ENCODE measurements around the gene SBF2. TPM values are rescaled to one million over a fixed set of nuclear protein-coding genes. Genes with fewer than 3 reads are reported as not detected.

SBF2 gene
- polyA plus RNA-seq, 3 donors: 50.0 to 53.0 (median 51.4) TPM

DNA sequence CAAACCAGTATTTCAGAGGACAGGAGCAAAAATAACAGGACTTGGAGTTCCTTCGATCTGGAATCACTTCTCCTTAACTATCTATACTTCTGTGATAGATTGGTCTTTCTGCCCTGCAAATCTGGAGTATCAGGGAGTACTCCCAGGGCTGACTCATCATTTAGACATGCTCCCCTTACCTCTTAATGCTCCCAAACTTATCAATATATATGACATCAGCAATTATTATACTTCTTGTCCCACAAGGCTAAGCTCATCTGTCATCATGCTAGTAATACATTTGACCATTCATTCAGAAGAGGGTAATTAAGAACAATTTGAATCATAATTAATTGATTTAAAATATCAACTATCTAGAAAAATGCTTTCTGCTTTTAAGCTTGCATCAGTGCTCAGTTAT is 466.3 kb downstream of the SBF2 start:
- DNase-seq (ENCODE audit: low read depth in 3 of 3, low spot score in 2 of 3): no peak

DNA sequence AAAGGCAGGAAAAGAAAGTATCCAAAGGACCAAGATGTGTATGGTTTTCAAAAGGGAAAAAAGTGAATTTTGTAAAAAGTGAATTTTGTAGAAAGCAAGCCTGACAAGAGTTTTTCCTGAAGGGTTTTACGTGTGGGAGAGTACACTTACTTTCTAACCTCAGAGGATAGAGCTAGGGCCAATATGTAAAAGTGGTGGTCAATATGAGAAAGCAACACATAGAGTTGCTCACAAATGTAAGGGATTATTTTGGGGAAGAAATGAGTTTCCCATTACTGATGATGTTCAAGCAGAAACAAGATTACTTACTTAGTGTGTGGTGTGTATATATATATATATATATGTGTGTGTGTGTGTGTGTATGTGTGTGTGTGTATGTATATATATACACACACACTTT is 467.6 kb downstream of the SBF2 start:
- DNase-seq (ENCODE audit: low read depth in 3 of 3, low spot score in 2 of 3): no peak

- no peak for DNase-seq (ENCODE audit: low read depth in 3 of 3, low spot score in 2 of 3)
Observed at GRCh38 chr11:9825895-9826294, 468.1 kb downstream of the SBF2 start.

DNA sequence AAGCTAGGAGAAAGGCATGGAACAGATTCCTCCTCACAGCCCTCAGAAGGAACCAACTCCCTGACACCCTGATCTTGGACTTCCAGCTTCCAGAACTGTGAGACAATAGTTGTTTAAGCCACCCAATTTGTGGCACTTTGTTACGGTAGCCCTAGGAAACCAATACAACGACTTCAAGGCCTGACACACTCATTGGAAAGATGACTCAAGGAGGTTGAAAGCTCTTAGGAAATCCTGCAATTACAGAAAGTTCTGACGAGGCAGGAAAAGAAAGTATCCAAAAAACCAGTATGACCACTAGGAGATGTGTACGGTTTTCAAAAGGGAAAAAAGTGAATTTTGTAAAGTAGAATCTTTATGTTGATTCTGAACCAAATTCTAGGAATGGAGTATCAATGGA is 468.7 kb downstream of the SBF2 start:
- DNase-seq (ENCODE audit: low read depth in 3 of 3, low spot score in 2 of 3): no peak

DNA sequence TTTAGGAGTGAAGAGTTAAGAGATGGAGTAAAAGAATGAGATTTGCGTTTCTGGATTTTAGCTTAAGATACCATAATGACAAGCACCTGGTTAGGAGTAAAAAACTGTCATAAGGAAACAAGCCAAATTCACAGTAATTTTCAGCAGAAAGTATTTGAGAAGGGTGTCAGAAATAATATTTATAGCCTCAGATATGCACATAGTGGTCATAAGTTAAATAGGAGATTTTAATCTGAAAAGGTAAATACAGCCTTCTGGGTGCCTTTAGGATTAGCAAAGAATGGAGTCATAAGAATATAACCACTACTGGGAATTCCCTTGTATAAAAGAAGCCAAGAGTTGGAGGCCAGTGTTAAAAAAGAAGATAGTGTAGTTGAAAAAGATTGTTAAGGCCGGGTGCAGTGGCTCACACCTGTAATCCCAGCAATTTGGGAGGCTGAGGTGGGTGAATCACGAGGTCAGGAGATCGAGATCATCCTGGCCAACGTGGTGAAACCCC is 470.1 kb downstream of the SBF2 start:
- DNase-seq (ENCODE audit: low read depth in 3 of 3, low spot score in 2 of 3): no peak

- no peak for DNase-seq (ENCODE audit: low read depth in 3 of 3, low spot score in 2 of 3)
Observed at GRCh38 chr11:9823439-9823838, 470.6 kb downstream of the SBF2 start.

- no peak for DNase-seq (ENCODE audit: low read depth in 3 of 3, low spot score in 2 of 3)
Observed at GRCh38 chr11:9821008-9821752, 472.8 kb downstream of the SBF2 start.

DNA sequence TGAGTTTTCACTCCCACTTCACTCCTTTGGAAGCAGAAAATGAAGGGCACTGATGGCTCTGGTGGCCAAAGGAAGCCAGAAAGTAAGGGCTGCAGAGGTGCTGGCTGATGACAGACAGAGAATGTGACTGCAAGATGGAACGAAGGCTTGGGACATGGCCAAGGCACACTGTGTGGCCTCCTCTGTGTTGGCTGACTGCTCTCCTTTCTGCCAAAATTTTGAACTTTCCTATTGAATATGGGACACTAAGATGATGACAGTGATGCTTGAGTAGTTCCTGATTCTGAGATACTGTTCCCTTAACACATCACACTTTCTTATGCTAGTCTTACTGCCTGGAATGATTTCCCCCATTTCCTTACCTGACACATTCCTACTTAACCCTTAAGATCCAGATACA is 473.8 kb downstream of the SBF2 start:
- no peak for DNase-seq (ENCODE audit: low read depth in 3 of 3, low spot score in 2 of 3)

GRCh38 chr11:9817191-9817590 is 476.8 kb downstream of the SBF2 start:
- DNase-seq (ENCODE audit: low read depth in 3 of 3, low spot score in 2 of 3): no peak

- no peak for DNase-seq (ENCODE audit: low read depth in 3 of 3, low spot score in 2 of 3)
Observed at GRCh38 chr11:9815486-9816136, 478.4 kb downstream of the SBF2 start.

- DNase-seq (ENCODE audit: low read depth in 3 of 3, low spot score in 2 of 3): no peak
Observed at GRCh38 chr11:9814108-9814507, 479.9 kb downstream of the SBF2 start.

DNA sequence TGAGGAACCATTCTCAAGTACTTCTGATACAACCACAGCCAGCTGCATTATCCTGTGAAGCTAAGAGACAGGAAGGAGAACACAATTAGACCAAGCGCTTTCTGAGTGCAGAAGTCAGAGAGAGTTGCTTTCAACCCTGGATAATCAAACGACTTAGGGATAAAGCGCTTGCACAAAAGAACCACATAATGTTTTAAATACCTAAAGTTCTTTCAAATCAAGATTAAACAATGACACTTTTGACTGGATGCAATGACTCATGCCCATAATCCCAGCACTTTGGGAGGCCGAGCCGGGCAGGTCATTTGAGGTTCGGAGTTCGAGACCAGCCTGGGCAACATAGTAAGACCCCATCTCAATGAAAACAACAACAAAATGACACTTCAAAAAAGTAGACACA is 485.1 kb downstream of the SBF2 start:
- DNase-seq (ENCODE audit: low read depth in 3 of 3, low spot score in 2 of 3): no peak

DNA sequence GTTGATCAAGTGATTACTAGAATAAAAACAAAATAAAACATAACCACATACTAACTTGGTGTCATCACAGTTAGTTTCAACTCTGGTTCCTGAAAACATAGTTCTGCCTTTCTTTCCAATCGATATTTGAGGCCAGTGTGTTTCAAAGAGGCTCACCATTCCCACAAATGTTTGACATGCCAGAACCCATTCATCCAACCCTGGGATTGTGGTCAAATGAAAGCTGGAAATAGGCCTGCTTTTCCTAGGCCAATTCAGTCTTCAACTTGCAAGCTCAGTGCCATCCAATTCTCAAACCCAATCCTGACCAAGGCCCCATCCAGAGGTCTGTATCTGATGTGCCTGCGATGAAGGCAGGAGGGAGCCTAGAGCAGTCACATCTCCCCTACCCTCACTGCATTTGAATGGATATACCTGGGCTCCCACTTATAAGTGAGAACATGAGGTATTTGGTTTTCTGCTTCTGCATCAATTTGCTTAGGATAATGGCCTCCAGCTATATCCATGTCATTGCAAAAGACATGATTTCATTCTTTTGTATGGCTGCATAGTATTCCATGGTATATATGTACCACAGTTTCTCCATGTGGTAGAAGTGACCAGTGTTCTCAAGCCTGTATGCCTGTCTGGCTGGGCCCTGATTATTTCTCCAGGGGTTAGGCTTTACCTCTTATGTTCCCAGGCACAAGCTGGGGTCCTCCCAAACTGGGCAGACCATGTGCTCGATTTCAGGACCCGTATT is 486.9 kb downstream of the SBF2 start:
- no peak for DNase-seq (ENCODE audit: low read depth in 3 of 3, low spot score in 2 of 3)

GRCh38 chr11:9804419-9804902 is 489.6 kb downstream of the SBF2 start:
- DNase-seq (ENCODE audit: low read depth in 3 of 3, low spot score in 2 of 3): no peak

GRCh38 chr11:9803685-9804418 is 490.2 kb downstream of the SBF2 start:
- no peak for DNase-seq (ENCODE audit: low read depth in 3 of 3, low spot score in 2 of 3)

- DNase-seq (ENCODE audit: low read depth in 3 of 3, low spot score in 2 of 3): no peak
Observed at GRCh38 chr11:9802291-9802861, 491.6 kb downstream of the SBF2 start.

- DNase-seq (ENCODE audit: low read depth in 3 of 3, low spot score in 2 of 3): no peak
Observed at GRCh38 chr11:9799886-9800285, 494.1 kb downstream of the SBF2 start.

DNA sequence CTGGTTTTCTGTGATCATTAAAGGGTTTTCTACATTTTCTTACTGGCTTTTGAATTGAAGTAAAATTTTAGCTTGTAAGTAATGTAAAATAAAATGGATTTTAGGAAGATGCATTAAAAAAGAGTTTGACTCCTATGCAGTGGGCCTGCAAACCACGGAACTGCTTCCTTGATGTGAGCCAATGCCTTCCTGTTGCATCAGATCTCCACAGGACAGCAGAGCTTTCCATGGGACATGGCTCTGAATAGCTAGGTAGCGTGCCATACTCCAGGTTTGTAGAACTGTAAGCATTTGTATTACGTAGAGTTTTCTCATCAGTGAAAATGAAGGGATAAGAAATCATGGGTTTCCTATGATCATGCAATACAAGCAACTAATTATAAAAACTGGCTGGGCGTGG is 496.7 kb downstream of the SBF2 start:
- no peak for DNase-seq (ENCODE audit: low read depth in 3 of 3, low spot score in 2 of 3)

- DNase-seq (ENCODE audit: low read depth in 3 of 3, low spot score in 2 of 3): no peak
Observed at GRCh38 chr11:9796854-9797253, 497.2 kb downstream of the SBF2 start.

DNA sequence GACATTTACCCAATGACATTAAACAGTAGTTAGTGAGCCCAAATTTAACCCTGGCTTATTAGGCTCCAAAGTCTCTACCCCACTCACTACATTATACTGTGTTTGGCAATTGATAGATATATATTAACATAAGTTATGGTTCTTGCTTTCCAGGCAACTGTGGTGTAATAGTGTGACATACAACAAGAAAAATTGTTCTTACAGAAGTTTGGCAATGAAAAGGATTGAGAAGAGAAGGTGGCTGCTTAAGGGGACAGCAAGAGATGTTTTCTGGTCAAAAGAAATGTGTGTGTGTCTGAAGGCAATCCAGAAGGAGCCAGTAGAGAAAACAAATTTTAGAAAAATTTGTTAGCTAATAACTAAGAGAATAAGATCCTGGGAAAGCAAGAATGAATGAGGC is 497.8 kb downstream of the SBF2 start:
- DNase-seq (ENCODE audit: low read depth in 3 of 3, low spot score in 2 of 3): no peak

Data from right renal cortex interstitium (tissue), 3 donors.